RPMI7951 (cell line): ENCODE data around the gene GLYATL1B. TPM values are rescaled to one million over a fixed set of nuclear protein-coding genes. Genes with fewer than 3 reads are reported as not detected.

ENCODE experiments used
- total RNA-seq: library from RNA; depleted of rRNA; stranded (reverse); fragments of >200 nt; shearing (Covaris generic); gene quantifications from 2 replicates; pipeline ENCODE4 v1.2.3, GENCODE V29; 2014; rRNA removed

The GLYATL1B gene
- total RNA-seq, 1 experiment from 2014 or later = not detected

Other genes starting within 250 kb of the GLYATL1B start
- 2.3 and 2.4 TPM in 2 replicates for gene GLYATL2, start 241.6 kb upstream of the GLYATL1B start, total RNA-seq
- 1.1 and 1.3 TPM in 2 replicates for gene GLYATL1, start 146.8 kb upstream of the GLYATL1B start, total RNA-seq
- gene FAM111B, start 20.9 kb downstream of the GLYATL1B start, total RNA-seq = 21.1 and 34.0 TPM in 2 replicates
- gene FAM111A, start 56.5 kb downstream of the GLYATL1B start, total RNA-seq = 118 and 127 TPM in 2 replicates
- gene DTX4, start 85.8 kb downstream of the GLYATL1B start, total RNA-seq = 0.48 and 0.49 TPM in 2 replicates
- gene MPEG1, start 126.6 kb downstream of the GLYATL1B start, total RNA-seq = not detected in 2 replicates